NCI-H2196 (cell line): ENCODE measurements around the gene APOBEC3A.

Source experiments
- DNase-seq: peaks from one replicate; lab custom pipeline; 2025; ENCODE audit not compliant: unreplicated experiment; lab: John Stamatoyannopoulos, UW

The APOBEC3A gene

DNA sequence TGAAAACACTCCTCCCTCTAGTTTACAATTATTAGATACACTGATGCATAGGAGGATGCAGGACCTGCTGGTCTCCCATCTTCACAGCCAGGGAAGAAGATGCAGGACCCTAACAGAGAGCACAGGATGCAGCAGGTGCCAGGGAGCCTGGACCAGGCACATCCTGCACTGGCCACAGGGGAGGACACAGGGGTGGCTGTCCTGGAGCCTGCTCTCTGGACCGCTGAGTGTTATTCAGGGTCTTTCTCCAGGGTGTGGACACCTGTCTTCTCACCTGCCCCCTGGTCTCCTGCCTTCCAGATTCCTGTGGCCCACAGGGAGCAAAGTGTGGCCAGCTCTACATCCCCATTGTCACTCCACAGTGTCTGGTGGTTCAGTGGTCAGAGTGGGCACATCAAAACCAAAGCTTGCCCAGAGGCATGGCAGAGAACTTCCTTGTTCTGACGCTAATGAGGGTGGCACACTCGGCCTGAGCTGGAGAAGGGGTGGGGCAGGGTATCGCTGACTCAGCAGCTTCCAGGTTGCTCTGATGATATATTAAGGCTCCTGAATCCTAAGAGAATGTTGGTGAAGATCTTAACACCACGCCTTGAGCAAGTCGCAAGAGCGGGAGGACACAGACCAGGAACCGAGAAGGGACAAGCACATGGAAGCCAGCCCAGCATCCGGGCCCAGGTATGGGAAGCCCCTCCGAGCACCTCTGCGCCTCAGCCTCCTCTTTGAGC lies at the start of gene APOBEC3A:
TSS of gene APOBEC3A (plus strand) at position 564 of the 725 bp plus-strand sequence. CDS start at position 647, 83 bp downstream.
- DNase-seq: no peak

DNA sequence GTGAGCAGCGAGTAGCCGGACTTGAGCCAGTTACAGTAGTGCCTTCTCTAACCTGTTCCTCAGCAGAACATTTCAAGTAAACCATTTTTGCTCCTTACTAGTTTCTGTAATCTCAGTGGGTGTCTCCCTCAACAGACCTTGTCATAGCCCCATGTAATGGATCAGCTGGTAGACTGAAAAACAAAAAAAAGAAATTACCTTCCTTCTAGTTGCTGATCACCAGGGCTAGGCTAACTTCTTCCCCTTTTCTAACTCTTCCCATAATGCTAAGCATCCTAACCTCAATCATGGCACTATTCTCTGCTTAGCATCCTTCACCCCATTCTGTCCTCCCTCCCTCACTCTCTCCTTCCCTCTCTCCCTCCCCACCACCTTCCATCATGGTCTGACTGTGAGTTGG lies 49.6 kb upstream of the APOBEC3A start:
- DNase-seq: no peak

- no peak for DNase-seq
These were observed 46.0 kb upstream of the APOBEC3A start for GRCh38 chr22:38911434-38911833.

- no peak for DNase-seq
These were observed 37.7 kb upstream of the APOBEC3A start for GRCh38 chr22:38919631-38920190.

- peak; percentile 77 for DNase-seq
These were observed 36.3 kb upstream of the APOBEC3A start for GRCh38 chr22:38921120-38921519.

GRCh38 chr22:38921806-38922205 lies 35.6 kb upstream of the APOBEC3A start:
- peak; percentile 16 for DNase-seq

DNA sequence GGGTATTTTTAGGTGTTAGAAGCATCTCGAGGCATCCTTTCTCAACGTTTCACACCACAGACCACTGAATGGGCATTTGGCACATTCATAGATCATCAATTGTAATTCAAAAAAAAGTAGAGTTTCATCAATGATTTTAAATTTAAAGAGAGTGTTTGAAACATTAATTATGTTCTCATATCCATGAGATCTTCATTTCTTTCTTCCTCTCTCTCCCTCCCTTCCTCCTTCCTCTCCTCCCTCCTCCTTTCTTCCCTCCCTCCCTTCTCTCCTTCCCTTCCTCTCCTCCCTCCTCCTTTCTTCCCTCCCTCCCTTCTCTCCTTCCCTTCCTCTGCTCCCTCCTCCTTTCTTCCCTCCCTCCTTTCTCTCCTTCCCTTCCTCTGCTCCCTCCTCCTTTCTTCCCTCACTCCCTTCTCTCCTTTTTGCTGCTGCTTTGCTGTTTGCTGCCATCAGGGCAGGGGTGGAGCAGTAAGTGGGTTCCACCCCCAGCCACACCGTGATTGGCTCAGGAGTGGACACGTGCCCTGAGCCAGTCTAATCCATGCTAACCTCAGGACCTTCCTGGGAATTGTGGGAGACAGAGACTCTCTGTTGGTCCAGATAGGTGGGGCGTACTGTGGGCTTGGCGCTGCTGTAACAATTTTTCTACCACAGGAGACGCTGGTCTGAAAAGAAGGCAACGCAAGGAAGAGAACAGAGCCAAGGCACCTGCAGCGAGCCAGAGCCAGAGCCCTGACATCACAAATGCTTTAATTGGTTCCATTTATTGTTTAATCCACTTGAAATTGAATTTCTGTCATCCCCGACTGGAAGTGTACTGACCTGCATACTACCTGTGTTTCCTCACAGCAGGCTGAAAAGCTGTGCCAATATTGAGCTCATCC lies 33.7 kb upstream of the APOBEC3A start:
- DNase-seq: peak; percentile 83

DNA sequence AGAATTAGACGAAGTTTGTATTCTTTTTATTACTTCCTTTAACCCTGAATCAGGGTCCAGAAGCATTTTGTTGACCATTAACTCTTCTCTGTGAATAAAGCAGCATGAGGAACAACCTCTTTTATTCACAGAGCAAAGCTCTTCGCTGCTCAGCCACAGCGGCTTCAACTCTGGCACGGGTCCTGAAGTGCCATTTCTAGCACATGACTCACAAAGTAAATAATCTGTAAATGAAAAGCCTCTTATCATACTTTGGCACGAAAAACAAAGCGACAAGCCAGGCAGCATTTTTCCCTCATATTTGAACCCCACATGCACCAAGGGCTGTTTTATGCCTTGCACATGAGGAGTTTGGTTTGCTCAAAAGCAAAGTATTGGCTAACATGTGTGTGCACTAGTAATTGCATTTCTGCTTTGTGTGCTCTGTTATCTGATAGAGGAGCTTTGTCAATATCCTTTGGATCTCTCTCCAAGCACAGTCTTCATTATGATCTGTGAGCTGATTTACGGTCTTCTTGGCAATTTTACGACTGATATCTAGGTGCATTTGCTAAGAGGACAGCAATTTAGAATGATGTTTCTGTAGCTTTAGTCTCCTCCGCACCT lies 33.0 kb upstream of the APOBEC3A start:
- peak; percentile 83 for DNase-seq

DNA sequence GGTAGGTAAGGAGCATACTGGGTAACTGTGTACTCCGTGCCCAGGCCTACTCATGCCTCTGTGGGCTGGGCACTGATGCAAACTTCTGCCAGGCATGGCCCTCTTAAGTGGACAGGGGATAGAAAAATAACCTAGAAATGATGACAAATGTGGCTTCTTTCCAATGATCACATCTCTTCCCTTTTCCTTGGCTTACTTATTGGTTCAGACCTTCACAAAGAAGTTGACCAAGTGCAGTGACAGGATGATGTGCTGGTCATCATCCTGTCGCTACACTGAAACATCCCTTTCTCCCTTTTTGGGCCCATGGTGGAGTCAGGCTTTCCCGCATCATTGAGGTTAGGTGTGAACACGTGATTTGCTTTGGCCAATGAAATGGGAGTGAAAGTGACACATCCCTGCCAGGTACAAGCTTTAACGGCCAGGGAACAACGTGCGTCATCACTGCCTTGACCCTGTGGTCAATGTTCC lies 31.8 kb upstream of the APOBEC3A start:
- DNase-seq: no peak

GRCh38 chr22:38927033-38927781 lies 30.2 kb upstream of the APOBEC3A start:
- no peak for DNase-seq

DNA sequence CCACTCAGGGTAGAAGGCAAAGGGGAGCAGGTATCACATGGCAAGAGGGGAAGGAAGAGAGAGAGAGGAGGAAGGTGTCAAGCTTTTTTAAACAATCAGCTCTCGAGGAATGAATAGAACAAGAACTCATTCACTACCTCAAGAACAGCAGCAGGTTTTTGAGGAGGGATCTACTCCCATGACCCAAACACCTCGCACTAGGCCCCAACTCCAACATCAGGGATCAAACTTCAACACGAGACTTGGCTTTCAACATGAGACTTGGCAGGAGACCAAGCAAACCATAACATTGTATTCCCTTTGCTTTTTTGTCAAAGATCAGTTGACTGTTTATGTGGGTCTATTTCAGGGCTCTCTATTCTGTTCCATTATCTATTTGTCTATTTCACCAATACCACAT lies 26.9 kb upstream of the APOBEC3A start:
- DNase-seq: no peak

- peak; percentile 88 for DNase-seq
These were observed 22.4 kb upstream of the APOBEC3A start for GRCh38 chr22:38935023-38935422.

DNA sequence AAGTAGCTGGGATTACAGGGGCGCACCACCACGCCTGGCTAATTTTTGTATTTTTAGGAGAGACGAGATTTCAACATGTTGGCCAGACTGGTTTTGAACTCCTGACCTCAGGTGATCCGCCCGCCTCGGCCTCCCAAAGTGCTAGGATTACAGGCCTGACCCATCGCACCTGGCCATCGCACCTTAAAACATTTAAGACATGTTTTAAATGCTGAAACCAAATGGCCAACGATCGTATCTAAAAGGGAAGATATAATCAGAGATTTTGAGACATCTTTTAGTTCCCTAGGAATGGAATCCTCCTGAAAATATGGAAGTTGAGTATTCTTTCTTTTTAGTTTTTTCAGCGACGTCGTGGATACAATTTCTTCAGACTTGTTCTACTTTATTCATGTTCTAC lies 21.8 kb upstream of the APOBEC3A start:
- DNase-seq: no peak

GRCh38 chr22:38936562-38936961 lies 20.8 kb upstream of the APOBEC3A start:
- no peak for DNase-seq

DNA sequence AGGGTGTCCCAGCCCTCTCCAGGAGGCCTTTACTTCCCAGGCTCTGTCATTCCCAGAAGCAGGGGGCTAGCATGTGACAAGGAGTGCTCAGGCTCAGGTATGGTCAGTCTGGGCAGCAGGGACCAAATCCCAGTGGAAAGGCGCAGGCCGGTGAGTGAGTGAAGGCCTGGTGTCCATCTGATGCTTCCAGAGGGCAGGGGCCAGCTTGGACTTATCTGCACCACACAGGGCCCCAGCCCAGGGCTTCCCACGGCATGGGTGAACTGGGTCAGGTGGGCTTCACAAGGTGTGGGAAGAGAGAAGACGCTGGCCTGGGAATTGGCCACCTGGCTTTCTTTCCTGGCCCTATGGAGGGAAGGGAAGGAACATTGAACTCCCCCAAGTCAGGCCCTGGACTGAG lies 20.4 kb upstream of the APOBEC3A start:
- DNase-seq: no peak

DNA sequence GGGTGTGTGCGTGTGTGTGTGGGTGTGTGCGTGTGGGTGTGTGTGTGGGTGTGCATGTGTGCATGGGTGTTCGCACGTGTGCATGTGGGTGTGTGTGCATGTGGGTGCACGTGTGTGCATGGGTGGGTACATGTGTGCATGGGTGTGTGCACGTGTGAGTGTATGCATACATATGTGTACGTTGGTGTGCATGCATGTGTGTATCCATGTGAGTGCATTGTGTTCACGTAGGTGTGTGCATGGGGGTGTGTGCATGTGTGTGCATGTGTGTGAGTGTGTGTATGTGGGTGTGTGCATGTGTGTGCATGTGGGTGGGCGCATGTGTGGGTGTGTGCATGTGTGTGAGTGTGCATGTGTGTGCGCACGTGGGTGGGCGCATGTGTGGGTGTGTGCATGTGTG lies 19.9 kb upstream of the APOBEC3A start:
- DNase-seq: no peak

DNA sequence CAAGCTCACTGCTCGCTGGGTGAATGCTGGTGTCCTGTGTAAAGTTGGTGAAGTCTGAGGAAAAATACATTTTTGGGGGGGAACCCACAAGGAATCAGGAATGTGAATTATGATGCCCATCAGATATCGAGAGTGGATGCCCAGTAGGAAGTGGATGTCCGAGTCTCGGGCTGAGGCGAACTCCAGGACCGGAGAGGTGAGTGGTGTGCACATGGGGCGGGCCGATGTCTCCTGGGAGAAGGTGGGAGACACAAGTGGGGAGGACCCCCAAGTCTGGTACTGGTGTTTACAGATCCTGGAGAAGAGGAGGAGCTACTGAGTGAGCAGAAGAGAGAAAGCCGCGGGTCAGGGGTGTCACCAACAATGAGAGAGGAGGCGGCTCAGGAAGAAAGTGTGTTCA lies 19.2 kb upstream of the APOBEC3A start:
- no peak for DNase-seq

GRCh38 chr22:38938925-38939324 lies 18.5 kb upstream of the APOBEC3A start:
- DNase-seq: no peak

GRCh38 chr22:38940811-38941384 lies 16.5 kb upstream of the APOBEC3A start:
- DNase-seq: no peak

DNA sequence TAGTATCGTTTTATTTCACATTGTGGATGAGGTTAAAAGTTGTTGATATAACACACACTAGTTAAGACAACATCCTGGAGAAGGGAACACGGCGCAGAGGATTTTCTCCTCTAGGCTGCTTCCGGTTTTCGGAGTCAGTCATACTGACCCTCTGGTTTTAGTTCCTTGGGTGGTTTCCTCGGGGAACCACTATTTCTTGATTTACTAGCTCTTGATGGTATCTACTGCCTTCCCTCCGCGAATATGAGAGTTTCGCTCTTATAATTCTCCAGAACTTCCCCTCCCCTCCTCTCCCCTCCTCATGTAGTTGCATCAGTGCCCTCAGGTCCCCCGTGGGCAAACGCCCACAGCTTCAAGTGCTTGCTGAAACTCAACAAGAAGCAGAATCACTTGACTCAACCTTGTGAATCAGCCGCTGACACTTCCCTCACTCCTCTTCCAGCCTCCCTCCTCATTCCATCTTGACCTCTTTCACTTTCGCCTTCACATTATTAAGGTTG lies 15.9 kb upstream of the APOBEC3A start:
- no peak for DNase-seq
